EL (cell line): ENCODE measurements around the gene CTDSPL.

Experiments used
- DNase-seq: peaks from one replicate; pipeline ENCODE4 v3.0.0-alpha.2; 2016

The CTDSPL gene

GRCh38 chr3:37992271-37993066, 130.8 kb downstream of the CTDSPL start:
- no peak for DNase-seq

GRCh38 chr3:37993067-37993455, 131.4 kb downstream of the CTDSPL start:
- no peak for DNase-seq

GRCh38 chr3:37993460-37993819, 131.8 kb downstream of the CTDSPL start:
- DNase-seq = no peak

GRCh38 chr3:37993820-37994638, 132.3 kb downstream of the CTDSPL start:
- DNase-seq = peak; percentile 86

GRCh38 chr3:37994639-37994972, 132.9 kb downstream of the CTDSPL start:
- DNase-seq = no peak

GRCh38 chr3:37995652-37996641, 134.3 kb downstream of the CTDSPL start:
- DNase-seq = no peak

GRCh38 chr3:37996785-37997301, 135.2 kb downstream of the CTDSPL start:
- DNase-seq = peak; percentile 76

GRCh38 chr3:37997342-37997741, 135.7 kb downstream of the CTDSPL start:
- DNase-seq = no peak

GRCh38 chr3:37997791-37998370, 136.2 kb downstream of the CTDSPL start:
- DNase-seq = no peak

GRCh38 chr3:37999836-38000235, 138.2 kb downstream of the CTDSPL start:
- no peak for DNase-seq

- DNase-seq = no peak
Observed at GRCh38 chr3:38000242-38000916, 138.7 kb downstream of the CTDSPL start.

GRCh38 chr3:38000965-38001455, 139.3 kb downstream of the CTDSPL start:
- DNase-seq = no peak

GRCh38 chr3:38001456-38002081, 139.9 kb downstream of the CTDSPL start:
- DNase-seq = no peak

GRCh38 chr3:38002291-38002876, 140.7 kb downstream of the CTDSPL start:
- DNase-seq = no peak

- DNase-seq = no peak
Observed at GRCh38 chr3:38002940-38003339, 141.3 kb downstream of the CTDSPL start.

GRCh38 chr3:38003371-38003816, 141.7 kb downstream of the CTDSPL start:
- peak; percentile 32 for DNase-seq

- DNase-seq = no peak
Observed at GRCh38 chr3:38003817-38004414, 142.2 kb downstream of the CTDSPL start.

- DNase-seq = peak; percentile 64
Observed at GRCh38 chr3:38004415-38005075, 142.9 kb downstream of the CTDSPL start.
